Endothelial cell (in vitro differentiated cells): Measurements from ENCODE around the gene FRMD4A. TPM values are rescaled to one million over a fixed set of nuclear protein-coding genes. Genes with fewer than 3 reads are reported as not detected.

ENCODE experiments used
- DNase-seq: peaks from one replicate; pipeline ENCODE4 v3.0.0; 2021; ENCODE audit warnings: low spot score
- H3K27ac Mint-ChIP-seq: one replicate; pipeline ENCODE4 v1.8.0; 2021; ENCODE audit warnings: mixed read lengths, inconsistent platforms; ENCODE audit not compliant: unreplicated experiment
- H3K27me3 Mint-ChIP-seq: one replicate; pipeline ENCODE4 v1.8.0; 2021; ENCODE audit warnings: mild to moderate bottlenecking, moderate library complexity, mixed read lengths, inconsistent platforms; ENCODE audit not compliant: unreplicated experiment
- H3K36me3 Mint-ChIP-seq: one replicate; pipeline ENCODE4 v1.8.0; 2021; ENCODE audit warnings: mild to moderate bottlenecking, low read depth, mixed read lengths, inconsistent platforms; ENCODE audit not compliant: unreplicated experiment
- H3K4me1 Mint-ChIP-seq: one replicate; pipeline ENCODE4 v1.8.0; 2021; ENCODE audit warnings: mild to moderate bottlenecking, mixed read lengths, inconsistent platforms; ENCODE audit not compliant: unreplicated experiment
- H3K4me3 Mint-ChIP-seq: one replicate; pipeline ENCODE4 v1.8.0; 2021; ENCODE audit warnings: mild to moderate bottlenecking, mixed read lengths, inconsistent platforms; ENCODE audit not compliant: unreplicated experiment
- H3K9me3 Mint-ChIP-seq: one replicate; pipeline ENCODE4 v1.8.0; 2021; ENCODE audit warnings: mixed read lengths, inconsistent platforms; ENCODE audit not compliant: unreplicated experiment
- total RNA-seq: library from RNA; stranded (reverse); fragmentation: NEBNext Ultra II Directional; extraction: Animal tissue kit (Norgen Biotek cat#: 25700); gene quantifications from one replicate; pipeline ENCODE4 v1.2.1, GENCODE V29; 2021; ENCODE audit not compliant: unreplicated experiment
- TF ChIP-seq, protein P1 (sequence below): fragments of 200-600 bp; sonication (generic); IDR thresholded peaks from one replicate; pipeline ENCODE4 v1.5.0; 2021; ENCODE audit warnings: antibody characterized with exemption; ENCODE audit not compliant: unreplicated experiment

The FRMD4A gene
- total RNA-seq, 1 donor from 2014 or later = 68.9 TPM

DNA sequence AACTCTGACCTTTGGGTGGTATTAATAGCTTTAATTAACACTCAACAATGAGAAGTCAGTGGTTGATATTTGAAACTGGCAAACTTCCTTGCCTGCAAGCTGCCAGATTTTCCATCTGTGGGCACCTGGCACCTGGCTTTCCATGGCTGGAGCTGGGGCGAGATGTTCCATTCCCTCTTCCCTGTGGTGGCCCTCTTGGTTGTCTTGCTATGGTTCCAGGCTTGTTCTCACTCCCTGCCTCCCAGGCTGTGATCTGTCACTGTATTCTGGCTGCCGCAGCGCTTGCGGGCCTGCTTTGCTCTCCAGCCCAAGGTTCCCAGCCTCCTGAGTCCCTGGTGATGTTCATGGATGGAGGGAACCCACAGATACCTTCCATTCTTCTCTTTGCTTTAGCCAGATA is 201.0 kb downstream of the FRMD4A start:
- no peak overlapping the region for H3K4me3 Mint-ChIP-seq

DNA sequence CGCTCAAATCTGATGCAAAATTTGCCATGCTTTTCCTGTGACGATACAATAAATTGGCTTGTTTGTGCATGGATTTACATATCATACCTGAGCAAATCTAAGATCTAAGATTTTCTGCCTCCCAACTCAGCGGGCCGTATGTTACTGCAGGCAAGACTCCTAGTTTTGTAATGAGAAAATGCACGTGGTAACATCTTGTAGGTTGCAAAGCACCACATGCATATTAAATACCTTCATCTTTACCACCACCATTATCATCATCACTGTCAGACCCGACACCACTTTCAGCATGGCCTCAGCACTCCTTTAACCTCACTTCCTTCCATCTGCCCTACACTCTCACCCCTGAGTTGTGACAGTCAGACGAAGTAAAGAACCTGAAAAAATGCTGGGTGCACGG is 202.2 kb downstream of the FRMD4A start:
- Mint-ChIP-seq H3K36me3 (no peaks in the 10 kb centered on the region), H3K27ac (no peak overlapping the region), H3K9me3 (no peaks in the 10 kb centered on the region), H3K4me1 (peaks cover 6% of the 10 kb centered on the region), H3K4me3 (no peak overlapping the region), H3K27me3 (peaks cover 1% of the 10 kb centered on the region)
- DNase-seq = no peak
- TF ChIP-seq, protein P1, sequence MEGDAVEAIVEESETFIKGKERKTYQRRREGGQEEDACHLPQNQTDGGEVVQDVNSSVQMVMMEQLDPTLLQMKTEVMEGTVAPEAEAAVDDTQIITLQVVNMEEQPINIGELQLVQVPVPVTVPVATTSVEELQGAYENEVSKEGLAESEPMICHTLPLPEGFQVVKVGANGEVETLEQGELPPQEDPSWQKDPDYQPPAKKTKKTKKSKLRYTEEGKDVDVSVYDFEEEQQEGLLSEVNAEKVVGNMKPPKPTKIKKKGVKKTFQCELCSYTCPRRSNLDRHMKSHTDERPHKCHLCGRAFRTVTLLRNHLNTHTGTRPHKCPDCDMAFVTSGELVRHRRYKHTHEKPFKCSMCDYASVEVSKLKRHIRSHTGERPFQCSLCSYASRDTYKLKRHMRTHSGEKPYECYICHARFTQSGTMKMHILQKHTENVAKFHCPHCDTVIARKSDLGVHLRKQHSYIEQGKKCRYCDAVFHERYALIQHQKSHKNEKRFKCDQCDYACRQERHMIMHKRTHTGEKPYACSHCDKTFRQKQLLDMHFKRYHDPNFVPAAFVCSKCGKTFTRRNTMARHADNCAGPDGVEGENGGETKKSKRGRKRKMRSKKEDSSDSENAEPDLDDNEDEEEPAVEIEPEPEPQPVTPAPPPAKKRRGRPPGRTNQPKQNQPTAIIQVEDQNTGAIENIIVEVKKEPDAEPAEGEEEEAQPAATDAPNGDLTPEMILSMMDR = no peak

More for the DNA sequence above, 201.0 kb downstream of the FRMD4A start:
- TF ChIP-seq, protein P1 = no peak
- no peak for DNase-seq
- Mint-ChIP-seq H3K27ac (no peak overlapping the region), H3K27me3 (peaks cover 1% of the 10 kb centered on the region), H3K9me3 (no peaks in the 10 kb centered on the region), H3K4me1 (peaks cover 6% of the 10 kb centered on the region), H3K36me3 (no peaks in the 10 kb centered on the region)

DNA sequence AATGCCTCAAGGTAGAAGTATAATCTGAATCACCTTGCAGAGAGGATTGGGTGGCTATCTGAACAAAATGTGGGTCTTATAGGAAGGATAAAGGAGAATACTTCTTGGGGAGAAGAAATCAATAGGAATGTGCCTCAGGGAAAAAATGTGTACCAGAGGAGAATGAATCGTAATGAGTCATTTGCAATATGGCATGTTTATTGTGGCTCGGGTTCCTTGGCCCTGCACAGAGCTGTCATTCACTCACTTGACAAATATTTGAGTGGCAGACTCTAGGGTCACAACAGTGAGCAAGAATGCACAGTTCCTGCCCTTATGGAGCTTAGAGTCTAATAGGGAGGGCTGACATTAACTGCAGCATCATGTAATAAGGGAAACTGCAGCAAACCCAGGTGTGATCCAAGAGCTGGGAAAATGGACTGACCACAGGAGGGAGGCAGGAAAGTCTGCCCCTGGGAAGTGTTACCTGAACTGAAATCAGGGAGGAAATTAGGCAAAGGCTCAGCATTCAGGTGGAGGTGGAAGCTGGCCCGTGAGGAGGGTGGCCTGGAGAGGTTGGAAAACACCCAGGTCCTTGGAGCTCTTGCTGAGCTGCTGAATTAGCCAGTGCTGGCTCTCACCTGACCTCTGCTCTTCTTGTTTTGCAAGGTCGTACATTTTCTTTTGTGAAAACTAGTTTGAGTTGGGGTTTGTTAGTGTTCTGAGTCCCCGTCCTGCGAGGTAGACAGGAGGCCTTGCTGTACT is 203.9 kb downstream of the FRMD4A start:
- Mint-ChIP-seq H3K4me1 (peaks cover 6% of the 10 kb centered on the region), H3K36me3 (no peaks in the 10 kb centered on the region), H3K27ac (no peak overlapping the region), H3K9me3 (no peaks in the 10 kb centered on the region), H3K4me3 (no peak overlapping the region), H3K27me3 (peaks cover 1% of the 10 kb centered on the region)
- TF ChIP-seq, protein P1 = no peak
- no peak for DNase-seq

DNA sequence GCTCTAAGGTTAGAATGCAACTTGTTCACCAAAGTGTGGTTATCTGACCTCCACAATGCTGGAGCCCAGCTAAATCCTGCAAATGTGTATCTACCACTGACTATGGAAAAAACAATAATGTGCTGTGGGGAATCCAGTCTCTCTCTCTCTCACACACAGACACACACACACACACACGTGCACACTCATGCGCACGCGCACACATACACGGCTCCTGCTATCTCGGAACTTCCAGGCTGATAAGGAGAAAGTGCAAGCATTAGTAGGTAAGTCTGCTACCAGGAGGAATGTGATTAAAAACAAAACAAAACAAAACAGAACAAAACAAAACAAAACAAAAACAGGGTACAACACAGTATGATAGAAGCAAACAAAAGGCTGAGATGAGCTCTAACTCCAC is 205.2 kb downstream of the FRMD4A start:
- no peaks in the 10 kb centered on the region for H3K36me3 Mint-ChIP-seq
- TF ChIP-seq, protein P1 = no peak
- no peak for DNase-seq
- H3K9me3 Mint-ChIP-seq = no peaks in the 10 kb centered on the region
- peaks cover 5% of the 10 kb centered on the region for H3K27me3 Mint-ChIP-seq
- H3K4me1 Mint-ChIP-seq = peaks cover 6% of the 10 kb centered on the region
- H3K4me3 Mint-ChIP-seq = no peak overlapping the region
- no peak overlapping the region for H3K27ac Mint-ChIP-seq

DNA sequence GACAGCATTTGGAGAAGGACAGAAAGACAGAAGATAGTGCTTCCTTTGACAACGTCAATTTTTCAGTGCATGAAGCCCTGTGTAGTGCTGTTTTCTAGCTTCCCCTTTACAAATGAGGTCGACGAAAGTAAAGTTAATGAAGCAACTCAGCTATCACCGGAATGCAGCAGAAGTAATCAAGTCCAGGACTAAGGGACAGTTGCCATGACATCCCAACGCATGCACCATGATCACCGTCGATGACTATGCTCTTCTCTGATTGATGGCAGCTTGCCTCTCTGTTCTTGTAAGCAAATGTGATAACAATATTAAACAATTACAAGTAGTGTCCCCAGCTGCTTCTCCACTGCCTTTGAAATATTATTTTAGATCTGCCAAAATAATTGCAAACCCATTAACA is 205.8 kb downstream of the FRMD4A start:
- TF ChIP-seq, protein P1 = no peak
- H3K4me1 Mint-ChIP-seq = peaks cover 6% of the 10 kb centered on the region
- H3K36me3 Mint-ChIP-seq = no peaks in the 10 kb centered on the region
- no peaks in the 10 kb centered on the region for H3K9me3 Mint-ChIP-seq
- peaks cover 7% of the 10 kb centered on the region for H3K27me3 Mint-ChIP-seq
- no peak for DNase-seq
- no peak overlapping the region for H3K4me3 Mint-ChIP-seq
- H3K27ac Mint-ChIP-seq = no peak overlapping the region
